ENCODE results near the gene NSRP1. TPM values are rescaled to one million over a fixed set of nuclear protein-coding genes. Genes with fewer than 3 reads are reported as not detected.

Gene NSRP1
- polyA plus RNA-seq, 1 donor (not counting 4 experiments of a cell fraction or from before 2014, with no cell fraction given), result 12.7 TPM

- no peak overlapping the region for H3K9ac ChIP-seq (ENCODE audit: control insufficient read depth, extremely low read depth, insufficient read depth, low read length)
- H3K4me2 ChIP-seq (ENCODE audit: control insufficient read depth, extremely low read depth, insufficient read depth, low read depth, low read length), result no peak overlapping the region
- FAIRE-seq, result no peak
- TF ChIP-seq, protein P1, sequence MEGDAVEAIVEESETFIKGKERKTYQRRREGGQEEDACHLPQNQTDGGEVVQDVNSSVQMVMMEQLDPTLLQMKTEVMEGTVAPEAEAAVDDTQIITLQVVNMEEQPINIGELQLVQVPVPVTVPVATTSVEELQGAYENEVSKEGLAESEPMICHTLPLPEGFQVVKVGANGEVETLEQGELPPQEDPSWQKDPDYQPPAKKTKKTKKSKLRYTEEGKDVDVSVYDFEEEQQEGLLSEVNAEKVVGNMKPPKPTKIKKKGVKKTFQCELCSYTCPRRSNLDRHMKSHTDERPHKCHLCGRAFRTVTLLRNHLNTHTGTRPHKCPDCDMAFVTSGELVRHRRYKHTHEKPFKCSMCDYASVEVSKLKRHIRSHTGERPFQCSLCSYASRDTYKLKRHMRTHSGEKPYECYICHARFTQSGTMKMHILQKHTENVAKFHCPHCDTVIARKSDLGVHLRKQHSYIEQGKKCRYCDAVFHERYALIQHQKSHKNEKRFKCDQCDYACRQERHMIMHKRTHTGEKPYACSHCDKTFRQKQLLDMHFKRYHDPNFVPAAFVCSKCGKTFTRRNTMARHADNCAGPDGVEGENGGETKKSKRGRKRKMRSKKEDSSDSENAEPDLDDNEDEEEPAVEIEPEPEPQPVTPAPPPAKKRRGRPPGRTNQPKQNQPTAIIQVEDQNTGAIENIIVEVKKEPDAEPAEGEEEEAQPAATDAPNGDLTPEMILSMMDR (optimal IDR thresholded peaks at IDR 0.05 in 1 of 3, IDR thresholded peaks at IDR 0.05 in 1 of 3, conservative IDR thresholded peaks at IDR 0.05 in 1 of 3; ENCODE audit: extremely low read depth in 1 of 3, insufficient read depth in 2 of 3, low read length in 3 of 3), result no peak
- TF ChIP-seq EZH2 (IDR thresholded peaks at IDR 0.05; ENCODE audit: low read length), result no peak
- H4K20me1 ChIP-seq (ENCODE audit: control insufficient read depth, extremely low read depth, insufficient read depth, low read length), result no peaks in the 10 kb centered on the region
- H2AFZ ChIP-seq (ENCODE audit: control insufficient read depth, low read length), result no peak overlapping the region
- H3K4me1 ChIP-seq (ENCODE audit: control insufficient read depth, extremely low read depth, insufficient read depth, low read length), result peaks cover 18% of the 10 kb centered on the region
- H3K9me3 ChIP-seq (ENCODE audit: control insufficient read depth, low read depth, low read length), result no peaks in the 10 kb centered on the region
- H3K36me3 ChIP-seq (ENCODE audit: control insufficient read depth in 2 of 2, extremely low read depth in 1 of 2, insufficient read depth in 2 of 2, low read length in 2 of 2), result no peaks in the 10 kb centered on the region
- dilution Hi-C loops (cut with MboI; ENCODE audit: extremely low pct_ligation_motif_present, low sequenced_read_pairs), result no loop called here
- H3K27ac ChIP-seq (ENCODE audit: control insufficient read depth, insufficient read depth, low read length), result no peak overlapping the region
- H3K27me3 ChIP-seq (ENCODE audit: control insufficient read depth, extremely low read depth, insufficient read depth, low read length), result peaks cover 40% of the 10 kb centered on the region
- H3K9me1 ChIP-seq (ENCODE audit: control insufficient read depth, extremely low read depth, insufficient read depth, low read length), result no peaks in the 10 kb centered on the region
- no peak for DNase-seq (ENCODE audit: low read depth, low spot score)
- H3K4me3 ChIP-seq (ENCODE audit: control insufficient read depth in 2 of 3, extremely low read depth in 1 of 3, insufficient read depth in 2 of 3, low read depth in 1 of 3, low read length in 3 of 3), result no peak overlapping the region
- H3K79me2 ChIP-seq (ENCODE audit: control insufficient read depth, insufficient read depth, low read length), result no peaks in the 10 kb centered on the region
Measured at GRCh38 chr17:30221346-30221745, 104.7 kb downstream of the NSRP1 start.

GRCh38 chr17:30222251-30222650 lies 105.6 kb downstream of the NSRP1 start:
- TF ChIP-seq, protein P1 (optimal IDR thresholded peaks at IDR 0.05 in 1 of 3, IDR thresholded peaks at IDR 0.05 in 1 of 3, conservative IDR thresholded peaks at IDR 0.05 in 1 of 3; ENCODE audit: extremely low read depth in 1 of 3, insufficient read depth in 2 of 3, low read length in 3 of 3), result no peak
- H3K9me3 ChIP-seq (ENCODE audit: control insufficient read depth, low read depth, low read length), result no peaks in the 10 kb centered on the region
- H3K4me2 ChIP-seq (ENCODE audit: control insufficient read depth, extremely low read depth, insufficient read depth, low read depth, low read length), result no peak overlapping the region
- no peak overlapping the region for H3K27ac ChIP-seq (ENCODE audit: control insufficient read depth, insufficient read depth, low read length)
- peaks cover 40% of the 10 kb centered on the region for H3K27me3 ChIP-seq (ENCODE audit: control insufficient read depth, extremely low read depth, insufficient read depth, low read length)
- no peaks in the 10 kb centered on the region for H3K36me3 ChIP-seq (ENCODE audit: control insufficient read depth in 2 of 2, extremely low read depth in 1 of 2, insufficient read depth in 2 of 2, low read length in 2 of 2)
- dilution Hi-C loops (cut with MboI; ENCODE audit: extremely low pct_ligation_motif_present, low sequenced_read_pairs), result no loop called here
- H4K20me1 ChIP-seq (ENCODE audit: control insufficient read depth, extremely low read depth, insufficient read depth, low read length), result no peaks in the 10 kb centered on the region
- FAIRE-seq, result no peak
- peaks cover 24% of the 10 kb centered on the region for H3K4me1 ChIP-seq (ENCODE audit: control insufficient read depth, extremely low read depth, insufficient read depth, low read length)
- no peak overlapping the region for H3K9ac ChIP-seq (ENCODE audit: control insufficient read depth, extremely low read depth, insufficient read depth, low read length)
- no peaks in the 10 kb centered on the region for H3K9me1 ChIP-seq (ENCODE audit: control insufficient read depth, extremely low read depth, insufficient read depth, low read length)
- no peaks in the 10 kb centered on the region for H3K79me2 ChIP-seq (ENCODE audit: control insufficient read depth, insufficient read depth, low read length)
- no peak overlapping the region for H3K4me3 ChIP-seq (ENCODE audit: control insufficient read depth in 2 of 3, extremely low read depth in 1 of 3, insufficient read depth in 2 of 3, low read depth in 1 of 3, low read length in 3 of 3)
- no peak overlapping the region for H2AFZ ChIP-seq (ENCODE audit: control insufficient read depth, low read length)
- no peak for DNase-seq (ENCODE audit: low read depth, low spot score)

Measured in keratinocyte (primary cell).